Osteoblast (primary cell): Measurements from ENCODE around the gene CRB1. TPM values are rescaled to one million over a fixed set of nuclear protein-coding genes. Genes with fewer than 3 reads are reported as not detected.

ENCODE experiments used
- DNase-seq: peaks from one replicate; pipeline ENCODE4 v3.0.0; 2011; ENCODE audit warnings: low spot score, mixed read lengths; ENCODE audit not compliant: insufficient read length; ENCODE audit errors: missing footprints
- H2AFZ ChIP-seq: 2 replicates; pipeline ENCODE4 v1.6.0; 2011; ENCODE audit warnings: mild to moderate bottlenecking, low read length
- H3K27ac ChIP-seq: 2 replicates; pipeline ENCODE4 v1.5.1; 2011; ENCODE audit warnings: mild to moderate bottlenecking, low read depth, low read length, moderate library complexity
- H3K27me3 ChIP-seq: 2 replicates; pipeline ENCODE4 v1.6.0; 2012; ENCODE audit warnings: mild to moderate bottlenecking, control low read depth, inconsistent platforms, low read length, moderate library complexity; ENCODE audit not compliant: insufficient read depth
- H3K36me3 ChIP-seq: 2 replicates; pipeline ENCODE4 v1.5.1; 2011; ENCODE audit warnings: mild to moderate bottlenecking, low read length, control low read depth, moderate library complexity; ENCODE audit not compliant: insufficient read depth
- H3K4me1 ChIP-seq: 2 replicates; pipeline ENCODE4 v1.5.1; 2011; ENCODE audit warnings: mild to moderate bottlenecking, low read length, control low read depth, moderate library complexity; ENCODE audit not compliant: insufficient read depth
- H3K4me2 ChIP-seq: 2 replicates; pipeline ENCODE4 v1.6.0; 2011; ENCODE audit warnings: mild to moderate bottlenecking, low read length; ENCODE audit not compliant: insufficient read depth
- H3K4me3 ChIP-seq: fragments of 200-600 bp; sonication (generic); 3 replicates; pipeline ENCODE4 v1.5.1; 2012; ENCODE audit warnings: mild to moderate bottlenecking, low read length, inconsistent platforms; ENCODE audit not compliant: insufficient read depth
- H3K79me2 ChIP-seq: 2 replicates; pipeline ENCODE4 v1.6.0; 2012; ENCODE audit warnings: mild to moderate bottlenecking, low read length, control low read depth, inconsistent platforms; ENCODE audit not compliant: insufficient read depth
- H3K9me3 ChIP-seq: 2 replicates; pipeline ENCODE4 v1.5.1; 2011; ENCODE audit warnings: low read depth, low read length, control low read depth
- H4K20me1 ChIP-seq: 2 replicates; pipeline ENCODE4 v1.6.0; 2012; ENCODE audit warnings: mild to moderate bottlenecking, low read length, control low read depth; ENCODE audit not compliant: insufficient read depth
- CTCF ChIP-seq: IDR thresholded peaks from 2 replicates; pipeline ENCODE4 v1.5.1; 2011; ENCODE audit warnings: mild to moderate bottlenecking, low read depth, low read length, moderate library complexity; ENCODE audit errors: extremely low read depth
- total RNA-seq: library from RNA; depleted of rRNA; stranded (reverse); fragments of >200 nt; gene quantifications from 2 replicates; pipeline ENCODE4 v1.2.3, GENCODE V29; 2012

The CRB1 gene
- total RNA-seq, 1 donor, result not detected

- no peak overlapping the region for H3K4me2 ChIP-seq
- H3K36me3 ChIP-seq, result no peaks in the 10 kb centered on the region
- no peaks in the 10 kb centered on the region for H3K9me3 ChIP-seq
- no peak overlapping the region for H2AFZ ChIP-seq
- no peak overlapping the region for H3K4me3 ChIP-seq
- TF ChIP-seq CTCF, result no peak
- H3K79me2 ChIP-seq, result no peaks in the 10 kb centered on the region
- H3K27me3 ChIP-seq, result no peaks in the 10 kb centered on the region
- no peak overlapping the region for H3K27ac ChIP-seq
- H3K4me1 ChIP-seq, result no peaks in the 10 kb centered on the region
- no peak for DNase-seq
- H4K20me1 ChIP-seq, result no peaks in the 10 kb centered on the region
Measured at GRCh38 chr1:197384471-197384870, 116.4 kb downstream of the CRB1 start.

- Histone ChIP-seq H2AFZ (no peak overlapping the region), H3K27me3 (no peaks in the 10 kb centered on the region), H3K9me3 (no peaks in the 10 kb centered on the region), H4K20me1 (no peaks in the 10 kb centered on the region), H3K4me1 (peaks cover 3% of the 10 kb centered on the region), H3K79me2 (no peaks in the 10 kb centered on the region), H3K36me3 (no peaks in the 10 kb centered on the region), H3K4me3 (no peak overlapping the region), H3K27ac (no peak overlapping the region), H3K4me2 (no peak overlapping the region)
- TF ChIP-seq CTCF, result no peak
- no peak for DNase-seq
Measured at GRCh38 chr1:197388801-197389200, 120.7 kb downstream of the CRB1 start.

GRCh38 chr1:197390856-197391255 is 122.8 kb downstream of the CRB1 start:
- H3K4me3 ChIP-seq, result no peak overlapping the region
- H3K79me2 ChIP-seq, result no peaks in the 10 kb centered on the region
- no peak for DNase-seq
- H3K4me2 ChIP-seq, result no peak overlapping the region
- no peaks in the 10 kb centered on the region for H3K27me3 ChIP-seq
- no peak for TF ChIP-seq CTCF
- H2AFZ ChIP-seq, result no peak overlapping the region
- no peaks in the 10 kb centered on the region for H3K36me3 ChIP-seq
- H4K20me1 ChIP-seq, result no peaks in the 10 kb centered on the region
- H3K4me1 ChIP-seq, result peaks cover 3% of the 10 kb centered on the region
- no peak overlapping the region for H3K27ac ChIP-seq
- no peaks in the 10 kb centered on the region for H3K9me3 ChIP-seq

GRCh38 chr1:197391303-197392226 is 123.5 kb downstream of the CRB1 start:
- Histone ChIP-seq H3K79me2 (no peaks in the 10 kb centered on the region), H2AFZ (no peak overlapping the region), H3K36me3 (no peaks in the 10 kb centered on the region), H3K4me1 (peaks cover 3% of the 10 kb centered on the region), H4K20me1 (no peaks in the 10 kb centered on the region), H3K4me2 (no peak overlapping the region), H3K4me3 (no peak overlapping the region), H3K27me3 (no peaks in the 10 kb centered on the region), H3K27ac (no peak overlapping the region), H3K9me3 (no peaks in the 10 kb centered on the region)
- no peak for DNase-seq
- TF ChIP-seq CTCF, result no peak
